NCI-H524 treated with DMSO at 0.1 percent for 48 hours (cell line): ENCODE results near the gene AREG.
"Not testable (repeated sequence)": the region's sequence is repeated elsewhere in the genome, so short reads cannot be mapped to it uniquely, and the experiment has no call there.

Experiments
- DNase-seq: peaks from one replicate; lab custom pipeline; 2025; lab: John Stamatoyannopoulos, UW

The AREG gene, protein sequence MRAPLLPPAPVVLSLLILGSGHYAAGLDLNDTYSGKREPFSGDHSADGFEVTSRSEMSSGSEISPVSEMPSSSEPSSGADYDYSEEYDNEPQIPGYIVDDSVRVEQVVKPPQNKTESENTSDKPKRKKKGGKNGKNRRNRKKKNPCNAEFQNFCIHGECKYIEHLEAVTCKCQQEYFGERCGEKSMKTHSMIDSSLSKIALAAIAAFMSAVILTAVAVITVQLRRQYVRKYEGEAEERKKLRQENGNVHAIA

DNA sequence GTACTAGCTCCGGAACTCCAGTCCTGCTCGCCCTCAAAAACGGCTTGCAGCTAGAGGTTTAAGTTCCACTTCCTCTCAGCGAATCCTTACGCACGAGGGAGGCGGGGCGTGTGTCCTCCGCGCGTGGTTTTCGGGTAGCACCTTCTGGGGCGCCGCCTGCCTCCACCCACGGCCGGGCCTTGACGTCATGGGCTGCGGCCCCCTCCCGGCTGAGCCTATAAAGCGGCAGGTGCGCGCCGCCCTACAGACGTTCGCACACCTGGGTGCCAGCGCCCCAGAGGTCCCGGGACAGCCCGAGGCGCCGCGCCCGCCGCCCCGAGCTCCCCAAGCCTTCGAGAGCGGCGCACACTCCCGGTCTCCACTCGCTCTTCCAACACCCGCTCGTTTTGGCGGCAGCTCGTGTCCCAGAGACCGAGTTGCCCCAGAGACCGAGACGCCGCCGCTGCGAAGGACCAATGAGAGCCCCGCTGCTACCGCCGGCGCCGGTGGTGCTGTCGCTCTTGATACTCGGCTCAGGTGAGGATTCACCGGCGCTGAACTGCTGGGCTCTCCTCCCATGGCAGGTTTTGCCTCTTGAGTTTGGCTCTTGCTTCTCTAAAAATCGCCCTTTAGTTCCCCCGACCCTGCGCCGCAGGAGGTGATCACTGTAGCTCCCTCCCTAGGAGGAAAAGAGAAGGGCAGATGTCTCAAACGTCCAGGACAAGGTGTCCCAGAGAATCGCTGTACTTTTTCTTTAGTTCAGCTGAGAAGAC lies at the start of gene AREG:
TSS of gene AREG (plus strand) at position 246 of the 752 bp plus-strand sequence. CDS start at position 456, 210 bp downstream.
- DNase-seq, result no peak

DNA sequence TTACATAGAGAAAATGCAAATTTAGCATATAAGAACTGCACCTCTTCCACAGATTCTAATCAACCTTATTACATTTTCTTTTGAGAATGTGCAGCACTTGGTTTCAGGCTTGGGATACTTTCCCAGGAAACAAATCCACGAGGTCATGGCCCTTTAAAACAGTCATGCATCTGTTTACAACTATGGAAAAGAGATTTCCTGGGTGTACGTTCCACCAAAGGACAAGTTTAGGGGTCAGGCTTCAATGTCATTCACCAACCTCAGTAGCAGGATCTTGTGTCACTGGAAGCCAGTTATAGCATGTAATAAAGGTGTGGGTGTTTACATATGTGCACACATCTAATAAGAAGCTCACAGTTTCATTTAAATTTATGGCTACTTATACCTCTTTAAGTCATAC lies 49.3 kb upstream of the AREG start:
- DNase-seq, result no peak

DNA sequence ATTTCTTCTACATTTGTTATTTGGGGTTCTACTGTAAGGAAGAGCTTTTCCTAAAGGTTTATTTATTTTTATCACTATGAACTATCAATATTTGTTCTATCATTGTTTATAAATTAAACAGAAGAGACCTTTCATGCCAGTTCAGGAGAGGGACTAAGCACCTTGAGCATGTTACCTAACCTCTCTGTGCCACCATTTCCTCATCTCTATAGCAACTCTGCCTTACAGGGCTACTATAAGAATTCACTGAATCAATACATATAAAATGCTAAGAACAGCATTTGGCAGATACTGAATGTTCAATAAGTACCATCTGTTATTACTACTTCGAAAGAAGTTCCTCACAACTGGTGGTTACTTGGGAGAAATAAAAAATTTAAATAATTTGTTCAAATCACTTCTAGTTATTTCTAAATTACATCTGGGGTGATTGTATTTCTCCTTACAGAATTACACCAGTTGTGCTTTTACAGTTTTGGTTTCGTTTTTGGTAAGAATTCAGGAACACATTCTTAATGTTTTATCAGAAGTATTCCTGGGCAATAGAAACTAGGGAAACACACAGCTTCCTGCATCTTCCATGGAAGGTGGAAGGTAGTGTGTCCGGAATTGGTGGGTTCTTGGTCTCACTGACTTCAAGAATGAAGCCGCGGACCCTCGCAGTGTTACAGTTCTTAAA lies 47.0 kb upstream of the AREG start:
- no peak for DNase-seq

DNA sequence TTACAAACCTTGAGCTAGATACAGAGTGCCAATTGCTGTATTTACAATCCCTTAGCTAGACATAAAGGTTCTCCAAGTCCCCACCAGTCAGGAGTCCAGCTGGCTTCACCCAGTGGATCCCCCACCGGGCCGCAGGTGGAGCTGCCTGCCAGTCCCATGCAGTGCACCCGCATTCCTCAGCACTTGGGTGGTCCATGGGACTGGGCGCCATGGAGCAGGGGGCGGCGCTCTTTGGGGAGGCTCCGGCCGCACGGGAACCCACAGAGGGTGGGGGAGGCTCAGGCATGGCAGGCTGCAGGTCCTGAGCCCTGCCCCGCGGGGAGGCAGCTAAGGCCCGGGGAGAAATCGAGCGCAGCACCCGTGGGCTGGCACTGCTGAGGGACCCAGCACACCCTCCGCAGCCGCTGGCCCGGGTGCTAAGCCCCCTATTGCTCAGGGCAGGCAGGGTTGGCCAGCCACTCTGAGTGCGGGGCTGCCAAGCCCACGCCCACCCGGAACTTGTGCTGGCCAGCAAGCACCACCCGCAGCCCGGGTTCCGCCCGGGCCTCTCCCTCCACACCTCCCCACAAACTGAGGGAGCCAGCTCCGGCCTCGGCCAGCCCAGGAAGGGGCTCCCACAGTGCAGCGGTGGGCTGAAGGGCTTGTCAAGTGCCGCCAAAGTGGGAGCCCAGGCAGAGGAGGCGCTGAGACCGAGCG lies 45.9 kb upstream of the AREG start:
- not testable (repeated sequence) for DNase-seq

DNA sequence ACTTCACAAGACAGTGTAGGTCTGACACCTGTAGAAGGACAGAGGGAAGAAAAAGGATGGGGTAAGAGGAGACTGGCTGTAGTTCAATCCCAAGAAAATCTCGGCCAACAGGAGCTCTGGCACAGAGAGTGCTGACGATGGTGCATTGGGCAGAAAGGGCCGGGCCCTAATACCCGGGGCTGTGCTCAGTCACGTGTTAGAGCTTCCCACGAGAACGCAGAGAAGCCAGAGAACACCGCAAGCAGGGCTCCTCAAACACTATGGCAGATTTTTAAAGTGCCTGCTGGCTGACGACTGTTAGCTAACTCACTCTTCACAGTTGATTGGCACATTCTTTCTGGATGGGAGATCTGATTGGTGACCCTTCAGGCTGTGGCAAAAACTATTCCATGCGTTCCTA lies 44.5 kb upstream of the AREG start:
- no peak for DNase-seq

DNA sequence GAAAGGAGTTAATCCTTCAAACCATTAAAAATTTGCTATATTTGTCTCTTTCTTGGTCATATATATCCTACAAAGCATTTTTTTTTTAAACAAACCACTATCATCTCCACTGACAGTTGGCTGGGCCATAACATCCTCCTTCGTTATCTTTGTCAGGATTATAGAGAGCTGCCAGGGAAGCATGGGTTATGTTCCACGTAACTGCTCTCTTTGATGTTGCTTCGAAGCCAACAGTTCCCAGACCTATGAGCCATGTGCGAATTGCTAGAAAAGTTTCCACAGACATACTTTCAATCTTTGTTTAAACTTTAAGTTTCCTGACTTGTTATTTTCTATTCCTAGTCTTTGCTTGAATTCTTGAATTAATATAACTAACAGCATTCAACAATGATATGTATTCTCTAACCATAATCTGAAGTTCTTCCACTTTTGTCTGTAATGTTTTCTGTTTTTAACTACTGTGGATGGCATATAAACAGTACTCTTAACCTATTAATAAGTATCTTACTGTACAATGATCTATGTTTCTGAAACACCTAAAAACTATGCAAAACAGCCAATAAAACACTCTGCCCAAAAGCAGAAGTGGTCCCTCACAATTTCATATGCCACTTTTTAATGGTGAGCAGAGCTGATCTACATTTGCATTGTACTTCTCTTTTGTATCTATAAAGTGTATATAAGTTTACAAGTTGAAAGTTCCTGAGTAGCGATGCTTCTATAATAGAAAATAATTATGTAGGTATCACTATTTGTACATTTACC lies 42.1 kb upstream of the AREG start:
- DNase-seq, result no peak

DNA sequence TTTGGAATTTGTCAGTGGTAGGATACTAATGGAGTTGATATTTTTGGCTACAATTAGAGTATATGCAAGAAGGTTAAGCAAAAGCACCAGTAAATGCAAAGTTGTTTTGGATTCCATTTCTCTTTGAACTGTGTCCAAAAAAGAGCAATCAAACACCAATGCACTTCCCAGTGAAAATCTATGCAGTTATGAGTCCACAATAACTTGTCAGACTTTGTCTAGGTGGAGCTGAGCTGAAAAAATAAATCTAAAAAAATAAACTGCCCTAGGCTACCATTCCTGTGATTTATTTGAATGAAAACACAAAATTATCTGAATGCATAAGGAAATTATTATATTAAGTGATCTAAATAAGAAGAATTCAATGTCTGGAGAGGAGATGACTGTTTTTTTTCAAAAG lies 37.0 kb upstream of the AREG start:
- no peak for DNase-seq

DNA sequence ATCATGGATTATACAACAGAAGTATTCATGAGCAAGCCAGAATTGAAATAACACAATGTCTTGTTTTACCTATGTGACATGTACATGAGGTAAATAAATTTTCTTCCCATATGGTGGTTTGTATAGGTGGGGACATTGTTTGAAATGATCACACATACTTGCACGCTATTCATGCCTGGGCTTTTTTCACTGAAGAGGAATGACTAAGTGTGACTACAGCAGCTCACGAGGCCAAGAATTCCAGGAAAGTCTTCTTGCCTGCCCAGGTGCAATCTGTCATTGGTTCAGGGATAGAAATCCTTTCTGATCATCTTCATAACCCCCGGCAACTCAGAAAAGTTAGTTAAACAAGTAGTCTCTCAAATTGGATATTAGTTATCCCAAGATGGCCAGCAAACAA lies 36.3 kb upstream of the AREG start:
- DNase-seq, result no peak

DNA sequence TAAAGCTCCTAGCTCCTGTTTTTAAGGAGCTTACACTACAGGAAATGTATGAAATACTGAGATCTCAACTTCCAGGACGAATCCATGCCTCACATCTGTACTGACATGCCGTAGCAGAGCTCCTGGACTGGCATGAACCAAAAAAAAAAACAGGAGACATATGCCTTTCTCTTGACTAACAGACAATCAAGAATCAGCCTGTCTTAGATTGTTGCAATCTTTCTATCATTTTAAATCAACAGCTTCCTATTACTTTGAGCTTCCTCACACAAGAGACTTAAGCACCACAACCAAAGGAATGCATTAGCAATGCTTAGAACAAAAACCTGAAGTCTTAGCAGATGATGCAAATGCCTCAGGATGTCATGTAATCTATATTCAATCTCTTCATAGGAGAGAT lies 34.7 kb upstream of the AREG start:
- DNase-seq, result no peak

DNA sequence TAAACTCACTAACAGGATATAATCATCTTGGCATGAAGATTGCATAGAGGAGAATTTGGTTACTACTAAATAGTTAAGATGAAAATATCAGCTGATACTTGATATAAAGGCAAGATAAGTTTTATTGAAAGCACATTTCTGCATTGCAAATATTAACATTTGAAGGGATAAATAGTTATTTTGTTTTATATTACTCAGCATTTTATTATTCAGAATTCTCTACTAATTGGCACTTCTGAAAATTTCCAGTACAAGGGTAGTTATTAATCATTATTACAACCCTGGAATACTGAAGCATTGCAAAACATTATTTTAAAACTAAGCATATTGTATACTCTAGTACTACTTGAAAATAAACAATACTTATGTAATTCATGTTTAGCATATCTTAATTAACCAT lies 32.7 kb upstream of the AREG start:
- DNase-seq, result no peak

DNA sequence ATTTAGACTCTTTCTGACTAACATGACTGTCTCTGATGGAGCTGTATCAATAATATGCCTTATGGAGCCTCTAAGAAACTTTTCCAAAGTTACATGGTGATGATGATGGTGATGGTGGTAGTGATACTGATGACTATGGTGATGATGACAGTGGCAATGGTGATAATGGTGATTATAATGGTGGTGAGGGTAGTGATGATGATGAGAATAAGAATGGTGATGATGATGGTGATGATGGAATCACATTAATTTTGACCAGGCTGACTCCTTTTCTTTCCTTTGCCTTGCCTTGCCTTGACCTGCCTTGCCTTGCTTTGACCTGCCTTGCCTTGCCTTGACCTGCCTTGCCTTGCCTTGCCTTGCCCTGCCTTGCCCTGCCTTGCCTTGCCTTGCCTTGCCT lies 31.7 kb upstream of the AREG start:
- no peak for DNase-seq

DNA sequence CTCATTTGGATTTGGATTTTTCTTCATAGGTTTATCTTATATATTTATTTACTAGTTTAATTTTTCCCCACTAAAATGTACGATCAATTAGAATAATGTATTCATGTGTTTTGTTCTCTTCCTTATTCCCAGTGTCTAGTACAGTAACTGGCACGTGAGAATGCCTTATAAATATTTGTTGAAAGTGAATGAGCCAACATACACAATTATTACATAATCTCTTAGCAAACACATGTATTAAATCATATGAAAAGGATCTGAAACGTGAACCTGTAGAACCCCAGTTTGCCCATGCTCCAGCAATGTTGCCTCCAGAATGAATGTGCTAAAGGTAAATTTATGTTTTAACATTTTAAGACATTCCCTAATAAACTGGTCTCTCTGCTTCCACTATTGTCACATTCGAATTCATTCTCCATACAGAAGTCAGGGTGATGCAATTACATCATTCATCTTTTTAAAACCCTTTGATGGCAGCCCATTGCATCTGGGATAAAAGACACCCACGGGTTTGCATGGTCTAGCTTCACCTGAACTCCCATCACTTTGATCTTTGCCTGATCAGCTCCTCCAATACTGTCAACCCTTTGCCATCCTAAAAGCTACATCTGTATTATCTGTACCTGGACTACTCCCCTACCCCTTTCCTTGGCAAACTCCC lies 30.7 kb upstream of the AREG start:
- DNase-seq, result no peak

DNA sequence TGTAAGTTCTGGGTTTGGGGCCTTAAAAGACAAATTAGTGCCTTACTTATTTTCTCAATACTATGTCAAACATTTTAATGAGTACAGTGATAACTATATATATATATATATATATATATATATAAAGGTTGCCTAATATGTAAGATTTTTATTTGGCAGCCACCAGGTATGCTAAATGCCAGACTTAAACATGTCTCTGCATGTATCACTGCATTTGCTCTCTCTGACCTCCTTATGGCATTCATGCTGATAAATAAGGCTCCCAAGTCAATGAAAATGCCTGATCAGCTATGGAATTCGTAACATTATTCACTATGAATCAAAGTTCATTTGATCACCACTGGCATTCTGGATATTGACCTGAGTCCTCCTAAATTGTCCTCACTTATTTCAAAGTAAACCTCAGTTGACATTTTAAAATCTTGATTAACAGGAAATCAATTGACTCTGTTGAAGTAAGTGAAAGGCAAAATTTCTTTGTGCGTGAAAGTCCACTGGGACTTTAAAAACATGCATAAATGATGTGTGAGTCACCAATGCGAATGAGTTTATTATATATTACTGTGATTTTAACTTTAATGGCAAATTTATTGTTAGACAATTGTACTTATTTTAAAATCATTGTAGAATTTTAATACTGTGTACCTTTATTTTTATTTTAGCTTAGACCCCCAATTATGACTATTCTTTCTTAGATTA lies 29.2 kb upstream of the AREG start:
- DNase-seq, result no peak

DNA sequence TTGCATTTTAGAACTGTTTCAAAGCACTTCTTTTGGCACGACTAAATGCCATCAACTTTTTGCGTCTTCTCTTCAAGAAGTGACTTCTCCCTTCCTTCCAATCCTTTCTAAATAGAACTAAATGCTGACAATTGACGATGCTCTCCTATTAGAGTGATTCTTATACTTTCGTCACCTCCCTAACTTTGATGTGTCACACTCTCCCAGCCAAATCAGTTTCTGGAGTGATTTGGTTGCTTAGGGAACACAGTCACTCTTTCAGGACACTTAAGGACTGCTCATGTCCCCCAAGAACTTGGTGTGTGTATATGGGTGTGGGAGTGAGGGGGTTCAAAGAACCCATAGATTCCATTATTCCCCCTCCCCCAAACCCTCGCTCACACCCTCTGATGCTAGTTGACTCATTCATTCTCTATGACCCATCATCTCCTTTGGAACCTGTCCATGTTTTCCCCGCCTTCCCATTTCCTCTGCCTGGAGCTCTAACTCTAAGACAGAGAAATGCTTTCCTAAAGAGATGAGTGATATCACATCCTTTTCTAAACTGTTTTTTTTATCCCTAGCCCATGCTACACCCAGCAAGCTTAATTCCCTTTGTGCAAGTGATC lies 26.8 kb upstream of the AREG start:
- DNase-seq, result no peak

DNA sequence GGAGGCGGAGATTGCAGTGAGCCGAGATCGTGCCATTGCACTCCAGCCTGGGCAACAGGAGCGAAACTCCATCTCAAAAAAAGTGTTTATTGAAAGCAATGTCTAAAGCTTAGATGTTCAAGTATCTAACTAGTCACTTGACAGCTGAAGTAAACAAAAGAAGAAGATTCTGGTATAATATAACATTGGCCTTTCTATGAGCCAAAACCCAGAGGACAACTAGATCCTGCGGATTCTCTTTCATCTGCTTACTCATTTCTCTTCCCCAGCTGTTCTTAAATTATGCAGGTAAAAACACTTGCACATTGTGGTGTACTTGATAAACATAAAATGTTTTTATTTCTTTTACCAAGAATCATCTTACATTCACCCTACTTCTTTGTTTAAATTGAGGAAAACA lies 24.1 kb upstream of the AREG start:
- DNase-seq, result no peak

DNA sequence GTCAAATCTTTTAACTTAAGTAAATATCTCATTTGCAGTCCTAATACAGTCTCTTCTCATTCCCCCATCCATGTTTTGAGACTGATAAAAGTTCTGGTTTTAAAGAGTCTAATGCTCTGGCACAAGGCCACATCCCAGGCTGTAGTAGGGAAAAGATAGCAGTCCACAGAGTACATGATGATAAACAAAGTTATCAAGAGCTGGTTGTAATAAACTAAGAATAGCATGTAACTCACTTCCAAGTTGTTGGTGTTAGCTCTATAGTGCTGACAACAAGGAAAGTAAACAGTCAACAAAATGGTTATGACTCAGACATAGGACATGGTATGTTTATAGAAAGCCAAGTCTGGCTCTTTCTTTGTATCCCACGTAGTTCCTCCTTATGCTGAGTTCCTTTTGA lies 21.8 kb upstream of the AREG start:
- no peak for DNase-seq

DNA sequence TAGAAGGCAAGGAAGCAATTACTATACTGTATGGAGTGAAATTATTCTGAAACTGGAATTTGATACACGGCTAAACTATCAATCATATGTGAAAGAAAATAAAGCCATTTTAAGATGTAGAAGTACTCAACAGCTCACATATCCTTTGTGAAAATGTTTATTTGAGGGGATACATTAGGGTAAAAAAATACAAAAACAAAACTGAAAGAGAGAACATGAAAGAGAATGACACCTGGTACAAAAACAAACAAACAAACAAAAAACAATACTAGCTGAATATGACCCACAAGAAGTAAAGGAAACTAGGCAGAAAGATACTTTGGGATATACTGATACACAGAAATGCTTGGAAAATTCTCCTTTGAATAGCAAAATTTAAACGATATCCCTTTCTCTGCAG lies 20.8 kb upstream of the AREG start:
- no peak for DNase-seq

DNA sequence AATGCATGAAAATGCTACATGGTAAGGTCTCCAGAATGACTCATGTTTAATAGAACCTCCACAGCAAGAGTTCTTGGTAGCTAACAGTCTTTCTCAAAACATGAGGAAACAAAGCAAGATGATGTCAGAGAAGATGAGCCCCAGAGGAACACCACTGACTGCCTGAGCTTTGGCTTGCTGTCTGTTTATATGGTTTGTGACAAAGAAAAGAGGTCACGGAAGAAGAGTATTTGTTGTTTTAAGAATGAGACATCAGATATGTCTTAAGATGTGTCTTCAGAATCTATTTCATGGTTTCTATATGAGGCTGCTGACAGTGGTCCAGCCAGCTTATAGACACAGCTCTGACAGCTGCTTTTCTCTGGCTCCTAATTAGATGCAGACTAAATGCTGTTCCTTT lies 18.8 kb upstream of the AREG start:
- DNase-seq, result no peak

DNA sequence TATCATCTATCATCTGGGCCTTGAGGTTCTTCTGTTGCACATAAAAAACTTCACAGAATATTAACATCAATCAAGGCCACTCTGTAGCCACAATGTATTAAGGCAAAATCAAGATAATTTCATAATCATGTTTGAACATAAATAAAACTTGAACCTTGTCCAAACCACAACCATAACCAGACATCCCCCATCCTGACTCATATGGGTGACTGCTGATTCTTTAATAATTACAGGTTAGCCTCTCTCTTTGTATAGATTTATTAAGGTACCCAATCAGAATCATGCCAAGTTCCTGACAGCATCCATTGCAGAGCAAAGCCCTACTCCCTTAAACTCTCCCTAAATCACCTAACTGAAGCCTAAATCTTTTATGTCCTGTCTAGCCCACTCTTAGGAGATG lies 16.7 kb upstream of the AREG start:
- DNase-seq, result no peak

DNA sequence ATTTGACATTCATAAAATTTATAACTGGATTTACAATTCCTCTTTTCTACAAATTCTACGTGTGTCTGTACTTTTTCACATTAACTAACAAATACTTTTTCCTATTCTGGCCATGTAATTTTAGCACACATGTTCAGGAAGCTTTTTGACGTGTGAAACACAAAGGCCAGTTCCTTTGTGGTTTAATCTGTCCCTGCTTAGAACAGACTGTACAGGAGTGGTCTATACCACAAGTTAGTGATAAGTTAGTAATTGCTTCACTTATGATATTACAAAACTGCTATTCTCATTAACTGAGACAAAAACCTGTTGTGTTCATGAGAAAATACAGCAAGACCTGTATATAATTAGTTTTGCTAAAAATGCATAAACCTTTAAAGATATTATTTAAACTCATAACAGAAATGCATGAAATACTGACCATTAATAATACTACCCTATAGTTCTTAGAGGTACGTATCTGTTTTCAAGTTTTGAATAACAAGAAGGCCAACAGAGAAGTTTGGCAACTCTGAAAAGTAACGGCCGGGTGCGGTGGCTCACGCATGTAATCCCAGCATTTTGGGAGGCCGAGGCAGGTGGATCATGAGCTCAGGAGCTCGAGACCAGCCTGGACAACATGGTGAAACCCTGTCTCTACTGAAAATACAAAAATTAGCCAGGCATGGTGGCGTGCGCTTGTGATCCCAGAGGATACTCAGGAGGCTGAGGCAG lies 13.7 kb upstream of the AREG start:
- DNase-seq, result no peak
